H9 (cell line): ENCODE measurements around the gene TM9SF1. TPM values are rescaled to one million over a fixed set of nuclear protein-coding genes. Genes with fewer than 3 reads are reported as not detected.
"Not testable (repeated sequence)": the region's sequence is repeated elsewhere in the genome, so short reads cannot be mapped to it uniquely, and the experiment has no call there.

Source experiments
- DNase-seq: peaks from one replicate; pipeline ENCODE4 v3.0.0-alpha.2; 2017
- H2AFZ ChIP-seq: one replicate; pipeline ENCODE4 v1.6.1; 2013; ENCODE audit warnings: mild to moderate bottlenecking, low read length, control low read depth, moderate library complexity
- H2AK5ac ChIP-seq: 2 replicates; pipeline ENCODE4 v1.6.1; 2013; ENCODE audit warnings: low read length, control low read depth, mixed read lengths; ENCODE audit not compliant: insufficient read length
- H2BK120ac ChIP-seq: one replicate; pipeline ENCODE4 v1.6.1; 2013; ENCODE audit warnings: low read depth, mild to moderate bottlenecking, low read length, control low read depth, inconsistent platforms; ENCODE audit not compliant: poor library complexity, severe bottlenecking
- H2BK12ac ChIP-seq: 2 replicates; pipeline ENCODE4 v1.6.1; 2013; ENCODE audit warnings: low read length, control low read depth, mixed read lengths, low read depth; ENCODE audit not compliant: insufficient read length
- H2BK15ac ChIP-seq: 2 replicates; pipeline ENCODE4 v1.6.1; 2013; ENCODE audit warnings: low read depth, low read length, control low read depth
- H2BK20ac ChIP-seq: one replicate; pipeline ENCODE4 v1.6.1; 2013; ENCODE audit warnings: low read depth, mild to moderate bottlenecking, low read length, control low read depth, inconsistent platforms; ENCODE audit not compliant: poor library complexity, severe bottlenecking
- H2BK5ac ChIP-seq: 2 replicates; pipeline ENCODE4 v1.6.1; 2013; ENCODE audit warnings: low read length, control low read depth, mixed read lengths; ENCODE audit not compliant: insufficient read length
- H3K14ac ChIP-seq: 2 replicates; pipeline ENCODE4 v1.6.1; 2013; ENCODE audit warnings: low read length, control low read depth; ENCODE audit not compliant: insufficient read depth
- H3K18ac ChIP-seq: 2 replicates; pipeline ENCODE4 v1.6.1; 2013; ENCODE audit warnings: low read depth, mild to moderate bottlenecking, mixed read lengths, low read length, control low read depth; ENCODE audit not compliant: insufficient read length
- H3K23ac ChIP-seq: 2 replicates; pipeline ENCODE4 v1.6.1; 2013; ENCODE audit warnings: low read length, control low read depth, mixed read lengths, low read depth; ENCODE audit not compliant: insufficient read length
- H3K23me2 ChIP-seq: 2 replicates; pipeline ENCODE4 v1.6.1; 2013; ENCODE audit warnings: low read depth, mild to moderate bottlenecking, mixed read lengths, low read length, control low read depth; ENCODE audit not compliant: insufficient read length, poor library complexity, severe bottlenecking
- H3K27ac ChIP-seq: 2 replicates; pipeline ENCODE4 v1.5.1; 2013; ENCODE audit warnings: low read length, control low read depth, mixed read lengths, low read depth; ENCODE audit not compliant: insufficient read length
- H3K27me3 ChIP-seq: 2 replicates; pipeline ENCODE4 v1.6.1; 2013; ENCODE audit warnings: low read length, control low read depth, inconsistent platforms; ENCODE audit not compliant: insufficient read depth
- H3K4ac ChIP-seq: 2 replicates; pipeline ENCODE4 v1.6.1; 2013; ENCODE audit warnings: low read depth, mild to moderate bottlenecking, control low read depth, inconsistent platforms, low read length, moderate library complexity
- H3K4me1 ChIP-seq: 2 replicates; pipeline ENCODE4 v1.6.1; 2013; ENCODE audit warnings: low read length, control low read depth, inconsistent platforms; ENCODE audit not compliant: insufficient read depth
- H3K4me2 ChIP-seq: 2 replicates; pipeline ENCODE4 v1.6.1; 2013; ENCODE audit warnings: low read length, control low read depth, mixed read lengths; ENCODE audit not compliant: insufficient read length, insufficient read depth
- H3K56ac ChIP-seq: 2 replicates; pipeline ENCODE4 v1.6.1; 2013; ENCODE audit warnings: low read depth, mild to moderate bottlenecking, mixed read lengths, low read length, control low read depth; ENCODE audit not compliant: insufficient read length
- H3K79me1 ChIP-seq: 2 replicates; pipeline ENCODE4 v1.6.1; 2013; ENCODE audit warnings: low read depth, mild to moderate bottlenecking, moderate library complexity, low read length, control low read depth, inconsistent platforms; ENCODE audit not compliant: insufficient read depth, poor library complexity, severe bottlenecking
- H3K79me2 ChIP-seq: 2 replicates; pipeline ENCODE4 v1.6.1; 2013; ENCODE audit warnings: low read length, control low read depth, inconsistent platforms; ENCODE audit not compliant: insufficient read depth
- H3K9ac ChIP-seq: 2 replicates; pipeline ENCODE4 v1.6.1; 2013; ENCODE audit warnings: low read length, control low read depth, mixed read lengths; ENCODE audit not compliant: insufficient read length; ENCODE audit errors: extremely low read depth
- H3K9me3 ChIP-seq: one replicate; pipeline ENCODE4 v1.6.1; 2013; ENCODE audit warnings: low read depth, low read length, inconsistent platforms; ENCODE audit not compliant: control insufficient read depth
- H3T11ph ChIP-seq: one replicate; pipeline ENCODE4 v1.6.1; 2013; ENCODE audit warnings: mild to moderate bottlenecking, low read length, control low read depth, inconsistent platforms
- H4K20me1 ChIP-seq: one replicate; pipeline ENCODE4 v1.6.1; 2013; ENCODE audit not compliant: control insufficient read depth, insufficient read length, insufficient read depth
- H4K5ac ChIP-seq: 2 replicates; pipeline ENCODE4 v1.6.1; 2013; ENCODE audit warnings: low read depth, mild to moderate bottlenecking, mixed read lengths, low read length, control low read depth; ENCODE audit not compliant: insufficient read length
- H4K8ac ChIP-seq: replicated peaks from 2 replicates; pipeline ENCODE4 v1.6.1; 2013; ENCODE audit warnings: low read length, control low read depth, mixed read lengths, low read depth; ENCODE audit not compliant: insufficient read length
- H4K91ac ChIP-seq: 2 replicates; pipeline ENCODE4 v1.6.1; 2013; ENCODE audit warnings: low read depth, mild to moderate bottlenecking, moderate library complexity, mixed read lengths, low read length, control low read depth; ENCODE audit not compliant: insufficient read length
- H3K27ac Mint-ChIP-seq, 3 experiments: 2 replicates in 2 of 3; 3 replicates in 1 of 3; pipeline ENCODE4 v1.8.0; 2020 to 2021; ENCODE audit warnings: mixed read lengths in 3 of 3, mild to moderate bottlenecking in 1 of 3, moderate library complexity in 1 of 3
- H3K27me3 Mint-ChIP-seq: 2 replicates; pipeline ENCODE4 v1.8.0; 2021; ENCODE audit warnings: low read depth, mild to moderate bottlenecking, moderate library complexity, mixed read lengths
- H3K36me3 Mint-ChIP-seq, 3 experiments: 2 replicates in 2 of 3; 3 replicates in 1 of 3; pipeline ENCODE4 v1.8.0; 2020 to 2021; ENCODE audit warnings: low read depth in 3 of 3, mixed read lengths in 3 of 3; ENCODE audit not compliant: insufficient read depth in 1 of 3
- H3K4me1 Mint-ChIP-seq, 2 experiments: 2 replicates each; pipeline ENCODE4 v1.8.0; 2020; ENCODE audit warnings: mixed read lengths in 2 of 2
- H3K4me3 Mint-ChIP-seq, 2 experiments: 2 replicates in 1 of 2; 3 replicates in 1 of 2; pipeline ENCODE4 v1.8.0; 2020 to 2021; ENCODE audit warnings: mild to moderate bottlenecking in 2 of 2, mixed read lengths in 2 of 2, moderate library complexity in 1 of 2
- H3K9me3 Mint-ChIP-seq, 2 experiments: 2 replicates in 1 of 2; 3 replicates in 1 of 2; pipeline ENCODE4 v1.8.0; 2020; ENCODE audit warnings: mild to moderate bottlenecking in 2 of 2, mixed read lengths in 2 of 2, moderate library complexity in 1 of 2
- WGBS: extraction: QIAGEN DNeasy Blood & Tissue Kit; methylation state at CpG from one replicate; pipeline ENCODE4 v1.1.7; 2013; ENCODE audit warnings: missing lambda C conversion rate, low lambda C conversion rate, mixed read lengths; ENCODE audit not compliant: insufficient read length; ENCODE audit errors: extremely low coverage; 5-methylcytosine and 5-hydroxymethylcytosine counted together
- total RNA-seq: library from RNA; stranded (reverse); gene quantifications from 2 replicates; pipeline ENCODE4 v1.2.1, GENCODE V29; 2021
- TF ChIP-seq, protein P1 (sequence below): fragments of 200-600 bp; sonication (generic); conservative IDR thresholded peaks from 3 replicates; pipeline ENCODE4 v1.8.0; 2021; ENCODE audit warnings: antibody characterized with exemption, mild to moderate bottlenecking

TM9SF1 gene
- total RNA-seq, 1 experiment from 2014 or later, result 31.6 TPM

DNA sequence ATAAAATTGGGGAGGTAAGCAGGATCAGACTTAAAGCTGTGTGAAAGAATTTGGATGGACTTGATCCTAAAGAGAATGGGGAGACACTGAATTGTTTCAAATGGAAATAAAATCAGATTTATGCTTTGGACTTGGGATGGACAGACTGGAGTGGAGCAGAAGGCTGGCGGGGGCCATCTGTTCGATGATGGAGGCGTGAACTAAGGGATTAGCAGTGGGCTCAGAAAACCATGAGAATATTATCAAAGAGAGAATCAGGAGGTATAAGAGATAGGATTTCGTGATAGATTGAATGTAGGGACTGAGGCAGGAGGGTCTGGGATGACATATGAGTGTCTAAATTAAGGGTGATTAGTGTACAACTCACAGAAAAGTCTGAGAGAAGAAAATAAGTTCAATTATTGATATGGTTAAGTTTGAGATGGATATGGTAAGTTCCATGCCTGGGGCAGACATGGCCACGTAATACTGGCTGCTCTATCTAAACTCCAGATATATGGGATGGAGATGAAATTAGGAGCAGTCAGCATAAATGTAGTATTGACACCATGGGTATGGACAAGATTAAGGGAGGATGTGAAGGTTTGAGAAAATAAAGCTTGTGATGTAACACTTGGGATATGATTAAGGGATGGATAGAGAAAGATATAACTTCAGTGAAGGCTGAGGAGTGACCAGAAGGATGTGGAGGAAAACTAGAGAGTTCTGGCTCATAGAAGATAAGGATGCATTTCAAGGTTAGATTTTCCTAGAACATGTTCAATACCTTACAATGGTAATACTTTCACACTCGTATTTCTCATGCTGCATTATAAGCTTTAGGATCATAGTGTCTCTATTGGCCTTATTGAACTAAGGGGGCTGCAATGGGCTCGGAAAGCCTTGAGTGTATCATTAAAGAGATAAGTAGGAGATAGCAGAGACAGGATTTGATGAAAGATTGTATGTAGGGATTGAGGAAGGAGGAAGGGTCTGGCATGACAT lies 9.2 kb upstream of the TM9SF1 start:
- Histone ChIP-seq H3K14ac (no peak overlapping the region), H3K9ac (no peak overlapping the region), H2BK12ac (no peak overlapping the region), H3K79me2 (no peaks in the 10 kb centered on the region), H3K4me1 (peaks cover 5% of the 10 kb centered on the region; the same call in 1 of the 2 replicates), H3K56ac (no peak overlapping the region), H4K91ac (no peak overlapping the region), H3K18ac (no peak overlapping the region), H2AK5ac (no peak overlapping the region), H2BK5ac (no peak overlapping the region), H3K9me3 (peaks cover 5% of the 10 kb centered on the region), H3K23ac (no peak overlapping the region), H3K27me3 (no peaks in the 10 kb centered on the region), H2BK15ac (no peak overlapping the region), H3K27ac (no peak overlapping the region), H2BK120ac (peak overlapping the region; percentile 3), H3K4ac (no peak overlapping the region), H2AFZ (no peak overlapping the region), H3T11ph (no peak overlapping the region), H4K20me1 (no peaks in the 10 kb centered on the region), H4K8ac (no peak overlapping the region), H2BK20ac (no peak overlapping the region), H4K5ac (no peak overlapping the region), H3K79me1 (no peaks in the 10 kb centered on the region), H3K23me2 (no peaks in the 10 kb centered on the region), H3K4me2 (no peak overlapping the region)
- Mint-ChIP-seq H3K4me3 (peak overlapping the region in 1 of 2 experiments; percentile 2; a peak in 3 of 5 replicates), H3K27ac (peak overlapping the region in 2 of 3 experiments; percentile 2 to 19; a peak in 4 of 7 replicates), H3K4me1 (peaks cover 22 to 31% of the 10 kb centered on the region in 2 experiments), H3K9me3 (peaks cover 8 to 15% of the 10 kb centered on the region in 2 experiments), H3K27me3 (no peaks in the 10 kb centered on the region), H3K36me3 (peaks cover 52 to 83% (median 74%) of the 10 kb centered on the region in 3 experiments)
- no peak for DNase-seq
- TF ChIP-seq, protein P1, sequence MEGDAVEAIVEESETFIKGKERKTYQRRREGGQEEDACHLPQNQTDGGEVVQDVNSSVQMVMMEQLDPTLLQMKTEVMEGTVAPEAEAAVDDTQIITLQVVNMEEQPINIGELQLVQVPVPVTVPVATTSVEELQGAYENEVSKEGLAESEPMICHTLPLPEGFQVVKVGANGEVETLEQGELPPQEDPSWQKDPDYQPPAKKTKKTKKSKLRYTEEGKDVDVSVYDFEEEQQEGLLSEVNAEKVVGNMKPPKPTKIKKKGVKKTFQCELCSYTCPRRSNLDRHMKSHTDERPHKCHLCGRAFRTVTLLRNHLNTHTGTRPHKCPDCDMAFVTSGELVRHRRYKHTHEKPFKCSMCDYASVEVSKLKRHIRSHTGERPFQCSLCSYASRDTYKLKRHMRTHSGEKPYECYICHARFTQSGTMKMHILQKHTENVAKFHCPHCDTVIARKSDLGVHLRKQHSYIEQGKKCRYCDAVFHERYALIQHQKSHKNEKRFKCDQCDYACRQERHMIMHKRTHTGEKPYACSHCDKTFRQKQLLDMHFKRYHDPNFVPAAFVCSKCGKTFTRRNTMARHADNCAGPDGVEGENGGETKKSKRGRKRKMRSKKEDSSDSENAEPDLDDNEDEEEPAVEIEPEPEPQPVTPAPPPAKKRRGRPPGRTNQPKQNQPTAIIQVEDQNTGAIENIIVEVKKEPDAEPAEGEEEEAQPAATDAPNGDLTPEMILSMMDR, result no peak
- no CpG with 5 or more reads among the region's 7 CpGs for WGBS

DNA sequence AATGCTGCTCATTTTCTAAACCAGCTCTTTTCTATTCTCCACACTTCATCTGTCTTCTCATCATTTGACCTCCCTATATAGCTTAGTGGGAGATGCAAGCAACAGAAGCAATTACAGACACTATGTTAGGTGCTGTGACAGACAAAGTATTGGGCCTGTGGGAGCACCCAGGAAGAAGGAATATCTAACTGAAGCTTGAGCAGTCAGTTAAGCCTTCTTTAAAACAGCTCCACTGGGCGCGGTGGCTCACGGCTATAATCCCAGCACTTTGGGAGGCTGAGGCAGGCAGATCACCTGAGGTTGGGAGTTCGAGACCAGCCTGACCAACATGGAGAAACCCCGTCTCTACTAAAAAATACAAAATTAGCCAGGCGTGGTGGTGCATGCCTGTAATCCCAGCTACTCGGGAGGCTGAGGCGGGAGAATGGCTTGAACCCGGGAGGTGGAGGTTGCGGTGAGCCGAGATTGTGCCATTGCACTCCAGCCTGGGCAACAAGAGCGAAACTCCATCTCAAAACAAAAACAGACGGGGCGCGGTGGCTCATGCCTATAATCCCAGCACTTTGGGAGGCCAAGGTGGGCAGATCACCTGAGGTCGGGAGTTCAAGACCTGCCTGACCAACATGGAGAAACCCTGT lies 8.1 kb upstream of the TM9SF1 start:
- H3K9ac ChIP-seq, H2BK15ac ChIP-seq, H3K23ac ChIP-seq, H3K4ac ChIP-seq, H2BK120ac ChIP-seq, H2BK12ac ChIP-seq, H2AFZ ChIP-seq, H4K20me1 ChIP-seq, H3K27me3 ChIP-seq, H3K27me3 Mint-ChIP-seq, H4K8ac ChIP-seq, H3T11ph ChIP-seq, H3K79me2 ChIP-seq, DNase-seq, H3K4me1 ChIP-seq, H3K56ac ChIP-seq, H4K5ac ChIP-seq, H3K14ac ChIP-seq, H2AK5ac ChIP-seq, H2BK5ac ChIP-seq, H2BK20ac ChIP-seq, H3K9me3 ChIP-seq, H3K23me2 ChIP-seq, H3K79me1 ChIP-seq, H3K18ac ChIP-seq: not testable (repeated sequence)
- Histone ChIP-seq H4K91ac (peak overlapping the region; percentile 3), H3K27ac (peak overlapping the region; percentile 89), H3K4me2 (peak overlapping the region; percentile 26)
- peak overlapping the region; percentile 94 to 98 (median 95); a peak in 5 of 7 replicates for H3K27ac Mint-ChIP-seq
- H3K4me1 Mint-ChIP-seq, result peaks cover 29 to 38% of the 10 kb centered on the region in 2 experiments
- peak overlapping the region; percentile 28 to 52; a peak in 3 of 5 replicates for H3K4me3 Mint-ChIP-seq
- peaks cover 8 to 15% of the 10 kb centered on the region in 2 experiments for H3K9me3 Mint-ChIP-seq
- no CpG with 5 or more reads among the region's 16 CpGs for WGBS
- H3K36me3 Mint-ChIP-seq, result peaks cover 51 to 88% (median 81%) of the 10 kb centered on the region in 3 experiments
